Measurements from ENCODE around the gene MRTFA. TPM values are rescaled to one million over a fixed set of nuclear protein-coding genes. Genes with fewer than 3 reads are reported as not detected.

The MRTFA gene
- total RNA-seq, 4 donors from 2014 or later, result 46.0 to 408 (median 90.0) TPM

DNA sequence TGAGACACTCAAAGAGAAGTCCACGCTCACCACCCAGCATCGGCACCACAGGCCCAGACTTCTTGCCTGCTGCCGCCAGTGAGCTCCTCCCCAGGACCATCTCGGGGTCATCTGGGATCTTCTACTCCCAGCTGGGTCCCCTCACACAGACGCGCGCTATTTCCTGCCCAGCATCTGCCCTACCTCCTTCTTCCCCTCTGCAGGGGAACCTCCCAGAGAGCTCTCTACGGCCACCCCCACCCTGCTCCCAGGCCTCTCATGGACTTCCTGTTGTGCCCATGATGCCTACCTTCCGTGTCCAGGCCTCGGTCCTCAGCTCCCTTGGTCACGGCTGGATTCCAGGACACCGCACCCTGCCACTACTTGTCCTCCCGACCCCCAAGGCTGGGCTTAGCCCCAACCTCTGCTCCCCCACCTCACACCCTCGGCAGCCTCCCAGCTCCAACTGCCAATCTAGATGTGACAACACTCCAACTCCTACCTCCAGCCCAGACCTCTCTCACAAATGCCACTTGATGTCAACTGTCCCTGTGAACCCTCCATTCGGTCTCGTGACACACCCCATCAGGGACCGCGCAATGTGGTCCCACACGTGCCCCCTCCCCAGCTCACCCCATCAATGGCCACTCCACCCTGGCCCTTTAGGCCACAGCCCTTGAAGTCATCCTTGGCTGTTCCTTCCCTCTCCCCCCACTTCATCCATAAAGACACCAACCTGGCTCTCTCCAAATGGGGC lies 220.8 kb downstream of the MRTFA start:
- H3K27me3 ChIP-seq, result no peaks in the 10 kb centered on the region
- in situ Hi-C loops (cut with MboI; ENCODE audit: low pct_ligation_motif_present in 1 of 4, low pct_unique_long_range_greater_than_20kb in 1 of 4, low sequenced_read_pairs in 3 of 4), result no loop called here
- 76 to 80% methylated on average over 1 to 19 of the region's 19 CpGs for WGBS, 2 donors (ENCODE audit: low coverage in 1 of 2)
- no peak overlapping the region for H3K4me3 ChIP-seq
- TF ChIP-seq, protein P1, sequence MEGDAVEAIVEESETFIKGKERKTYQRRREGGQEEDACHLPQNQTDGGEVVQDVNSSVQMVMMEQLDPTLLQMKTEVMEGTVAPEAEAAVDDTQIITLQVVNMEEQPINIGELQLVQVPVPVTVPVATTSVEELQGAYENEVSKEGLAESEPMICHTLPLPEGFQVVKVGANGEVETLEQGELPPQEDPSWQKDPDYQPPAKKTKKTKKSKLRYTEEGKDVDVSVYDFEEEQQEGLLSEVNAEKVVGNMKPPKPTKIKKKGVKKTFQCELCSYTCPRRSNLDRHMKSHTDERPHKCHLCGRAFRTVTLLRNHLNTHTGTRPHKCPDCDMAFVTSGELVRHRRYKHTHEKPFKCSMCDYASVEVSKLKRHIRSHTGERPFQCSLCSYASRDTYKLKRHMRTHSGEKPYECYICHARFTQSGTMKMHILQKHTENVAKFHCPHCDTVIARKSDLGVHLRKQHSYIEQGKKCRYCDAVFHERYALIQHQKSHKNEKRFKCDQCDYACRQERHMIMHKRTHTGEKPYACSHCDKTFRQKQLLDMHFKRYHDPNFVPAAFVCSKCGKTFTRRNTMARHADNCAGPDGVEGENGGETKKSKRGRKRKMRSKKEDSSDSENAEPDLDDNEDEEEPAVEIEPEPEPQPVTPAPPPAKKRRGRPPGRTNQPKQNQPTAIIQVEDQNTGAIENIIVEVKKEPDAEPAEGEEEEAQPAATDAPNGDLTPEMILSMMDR (IDR thresholded peaks at IDR 0.05), result no peak
- no peak for TF ChIP-seq EP300 (IDR thresholded peaks at IDR 0.05; ENCODE audit: low read depth)
- TF ChIP-seq POLR2A (IDR thresholded peaks at IDR 0.05), result no peak
- no peak for TF ChIP-seq POLR2AphosphoS5 (IDR thresholded peaks at IDR 0.05)
- intact Hi-C loops (cut with DNase I; ENCODE audit: low total_unique reads), result loop anchor here (1.0 kb wide), 1 partner anchor 22 kb away; no protein-coding TSS in a partner anchor
- no peaks in the 10 kb centered on the region for H3K9me3 ChIP-seq
- peak; percentile 29 for DNase-seq
- peaks cover 0 to 37% (median 14%) of the 10 kb centered on the region in 4 donors for H3K36me3 ChIP-seq
- H3K4me1 ChIP-seq, result peaks cover 0 to 14% (median 6%) of the 10 kb centered on the region in 4 donors
- peak overlapping the region; percentile 11 to 57 (median 16) for H3K27ac ChIP-seq

DNA sequence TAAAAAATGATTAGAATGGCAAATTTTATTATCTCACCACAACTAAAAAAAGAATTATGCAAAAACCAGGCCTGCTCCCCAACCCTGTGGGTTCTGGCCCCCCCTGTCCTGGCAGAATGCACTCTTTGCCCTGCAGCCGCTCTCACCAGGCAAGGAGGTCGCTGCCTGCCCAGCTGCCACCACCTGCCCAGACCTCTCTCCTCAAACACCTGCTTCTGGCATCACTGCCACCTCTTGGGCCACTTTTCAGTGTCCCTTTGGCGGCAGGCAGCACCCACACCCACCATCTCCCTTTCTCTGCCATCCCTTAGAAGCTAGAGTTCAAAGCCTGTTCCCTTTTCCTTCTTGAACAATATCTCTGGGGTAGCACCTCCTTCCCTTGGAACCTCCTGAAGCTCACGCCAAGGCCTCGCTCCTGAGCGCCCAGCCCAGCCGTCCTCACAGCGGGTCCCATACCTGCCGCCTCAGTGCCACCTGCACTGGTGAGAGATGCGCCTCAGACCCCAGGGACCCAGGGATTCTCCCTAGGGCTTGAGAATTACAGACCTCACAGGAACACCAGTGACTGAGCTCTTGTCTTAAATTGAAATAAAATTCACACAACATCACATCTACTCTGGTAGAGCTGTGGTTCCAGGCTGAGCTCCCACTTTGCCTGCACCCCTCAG lies 221.5 kb downstream of the MRTFA start:
- peak; percentile 68 for DNase-seq
- WGBS, 2 donors (ENCODE audit: low coverage in 1 of 2), result 40 to 71% methylated on average over 1 to 10 of the region's 10 CpGs
- intact Hi-C loops (cut with DNase I; ENCODE audit: low total_unique reads) (loop anchor here (1.0 kb wide), 1 partner anchor 22 kb away; no protein-coding TSS in a partner anchor), in situ Hi-C loops (cut with MboI; ENCODE audit: low pct_ligation_motif_present in 1 of 4, low pct_unique_long_range_greater_than_20kb in 1 of 4, low sequenced_read_pairs in 3 of 4) (no loop called here)
- Histone ChIP-seq H3K27ac (peak overlapping the region; percentile 11 to 57 (median 16)), H3K4me3 (no peak overlapping the region), H3K36me3 (peaks cover 0 to 37% (median 9%) of the 10 kb centered on the region in 4 donors), H3K27me3 (no peaks in the 10 kb centered on the region), H3K9me3 (no peaks in the 10 kb centered on the region), H3K4me1 (peaks cover 0 to 14% (median 6%) of the 10 kb centered on the region in 4 donors)
- TF ChIP-seq POLR2AphosphoS5 (IDR thresholded peaks at IDR 0.05), result no peak
- TF ChIP-seq, protein P1 (IDR thresholded peaks at IDR 0.05), result no peak
- no peak for TF ChIP-seq POLR2A (IDR thresholded peaks at IDR 0.05)
- TF ChIP-seq EP300 (IDR thresholded peaks at IDR 0.05; ENCODE audit: low read depth), result no peak

DNA sequence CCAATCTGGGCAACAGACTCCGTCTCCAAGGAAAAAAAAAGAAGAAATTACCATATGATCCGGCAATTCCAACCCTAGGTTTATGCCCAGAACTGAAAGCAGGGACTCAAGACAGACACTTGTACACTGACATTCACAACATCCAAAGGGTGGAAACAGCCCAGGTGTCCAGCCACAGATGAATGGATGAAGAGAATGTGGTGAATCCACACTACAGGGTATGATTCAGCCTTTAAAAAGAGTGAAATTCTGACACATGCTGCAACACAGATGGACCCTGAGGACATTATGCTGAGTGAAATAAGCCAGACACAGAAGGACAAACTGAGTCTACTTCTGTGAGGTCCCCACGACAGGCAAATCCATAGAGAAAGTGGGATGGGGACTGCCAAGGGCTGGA lies 222.2 kb downstream of the MRTFA start:
- no peaks in the 10 kb centered on the region for H3K9me3 ChIP-seq
- 60 to 65% methylated on average over 2 to 3 of the region's 3 CpGs for WGBS, 2 donors (ENCODE audit: low coverage in 1 of 2)
- no peaks in the 10 kb centered on the region for H3K27me3 ChIP-seq
- TF ChIP-seq, protein P1 (IDR thresholded peaks at IDR 0.05), result no peak
- no peak for DNase-seq
- in situ Hi-C loops (cut with MboI; ENCODE audit: low pct_ligation_motif_present in 1 of 4, low pct_unique_long_range_greater_than_20kb in 1 of 4, low sequenced_read_pairs in 3 of 4) (no loop called here), intact Hi-C loops (cut with DNase I; ENCODE audit: low total_unique reads) (no loop called here)
- no peak overlapping the region for H3K4me3 ChIP-seq
- H3K36me3 ChIP-seq, result peaks cover 0 to 43% (median 8%) of the 10 kb centered on the region in 4 donors
- H3K4me1 ChIP-seq, result peaks cover 0 to 14% (median 6%) of the 10 kb centered on the region in 4 donors
- H3K27ac ChIP-seq, result peak overlapping the region; percentile 1 to 57 (median 11)

DNA sequence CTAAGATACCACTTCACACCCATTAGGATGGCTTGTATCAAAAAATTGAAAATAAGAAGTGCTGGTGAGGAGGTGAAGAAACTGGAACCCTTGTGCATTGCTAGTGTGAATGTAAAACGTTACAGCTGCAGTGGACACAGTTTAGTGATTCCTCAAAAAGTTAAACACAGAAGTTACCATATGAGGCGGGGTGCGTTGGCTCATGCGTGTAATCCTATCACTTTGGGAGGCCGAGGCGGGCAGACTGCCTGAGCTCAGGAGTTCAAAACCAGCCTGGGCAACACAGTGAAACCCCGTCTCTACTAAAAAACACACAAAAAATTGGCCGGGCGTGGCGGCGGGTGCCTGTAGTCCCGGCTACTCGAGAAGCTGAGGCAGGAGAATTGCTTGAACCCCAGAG lies 222.6 kb downstream of the MRTFA start:
- TF ChIP-seq POLR2A (IDR thresholded peaks at IDR 0.05) (no peak), EP300 (IDR thresholded peaks at IDR 0.05; ENCODE audit: low read depth) (no peak), POLR2AphosphoS5 (IDR thresholded peaks at IDR 0.05) (no peak)
- TF ChIP-seq, protein P1 (IDR thresholded peaks at IDR 0.05), result no peak
- in situ Hi-C loops (cut with MboI; ENCODE audit: low pct_ligation_motif_present in 1 of 4, low pct_unique_long_range_greater_than_20kb in 1 of 4, low sequenced_read_pairs in 3 of 4), result no loop called here
- peaks cover 0 to 14% (median 6%) of the 10 kb centered on the region in 4 donors for H3K4me1 ChIP-seq
- H3K27ac ChIP-seq, result peak overlapping the region; percentile 1 to 57 (median 11)
- H3K27me3 ChIP-seq, result no peaks in the 10 kb centered on the region
- no peaks in the 10 kb centered on the region for H3K9me3 ChIP-seq
- DNase-seq, result no peak
- WGBS, 2 donors (ENCODE audit: low coverage in 1 of 2), result 67 to 71% methylated on average over 2 to 13 of the region's 13 CpGs
- no peak overlapping the region for H3K4me3 ChIP-seq
- intact Hi-C loops (cut with DNase I; ENCODE audit: low total_unique reads), result no loop called here
- peaks cover 0 to 44% (median 6%) of the 10 kb centered on the region in 4 donors for H3K36me3 ChIP-seq
